PC-9 (cell line): ENCODE data around the gene ZBED1. TPM values are rescaled to one million over a fixed set of nuclear protein-coding genes. Genes with fewer than 3 reads are reported as not detected.
"Not testable (repeated sequence)": the region's sequence is repeated elsewhere in the genome, so short reads cannot be mapped to it uniquely, and the experiment has no call there.

Source experiments
- BruUV-seq: library from RNA; stranded (reverse); fragments of 400-500 nt; replicated peaks from 2 replicates; lab custom pipeline; 2021; lab: Mats Ljungman, UMichigan
- CTCF ChIA-PET: fragments of 300-600 bp; sonication (Branson Sonifier 250); formaldehyde crosslinking; loops from one replicate; lab custom pipeline; 2022; ENCODE audit warnings: antibody characterized with exemption; lab: Charles Lee
- POLR2A ChIA-PET: fragments of 300-600 bp; sonication (Branson Sonifier 250); formaldehyde crosslinking; loops from one replicate; lab custom pipeline; 2022; ENCODE audit warnings: antibody characterized with exemption; ENCODE audit not compliant: unreplicated experiment; lab: Charles Lee
- DNase-seq, 2 experiments: peaks; one replicate each; pipeline versions ENCODE4 v3.0.0 to v3.0.0-alpha.2; 2015 to 2022; ENCODE audit warnings: mixed read lengths in 1 of 2
- H2AFZ ChIP-seq: fragments of 200-600 bp; sonication (generic); 2 replicates; pipeline ENCODE4 v1.8.1; 2017; ENCODE audit warnings: antibody characterized with exemption
- H3F3A ChIP-seq: fragments of 200-600 bp; sonication (generic); 2 replicates; pipeline ENCODE4 v1.8.1; 2017; ENCODE audit warnings: antibody characterized with exemption, mild to moderate bottlenecking, low read depth; ENCODE audit not compliant: insufficient read depth
- H3K27ac ChIP-seq: fragments of 200-600 bp; sonication (generic); 2 replicates; pipeline ENCODE4 v1.6.1; 2016; ENCODE audit warnings: mixed run types
- H3K27me3 ChIP-seq: fragments of 200-600 bp; sonication (generic); 2 replicates; pipeline ENCODE4 v1.6.1; 2016; ENCODE audit warnings: low read depth, mixed run types; ENCODE audit not compliant: insufficient read depth
- H3K36me3 ChIP-seq: fragments of 200-600 bp; sonication (generic); 2 replicates; pipeline ENCODE4 v1.6.1; 2016; ENCODE audit warnings: low read depth, mixed run types
- H3K4me1 ChIP-seq: fragments of 200-600 bp; sonication (generic); replicated peaks from 2 replicates; pipeline ENCODE4 v1.6.1; 2016; ENCODE audit warnings: mixed run types; ENCODE audit not compliant: insufficient read depth
- H3K4me2 ChIP-seq: fragments of 200-600 bp; sonication (generic); 2 replicates; pipeline ENCODE4 v1.6.1; 2017; ENCODE audit warnings: mixed run types
- H3K4me3 ChIP-seq: fragments of 200-600 bp; sonication (generic); 2 replicates; pipeline ENCODE4 v1.6.1; 2016; ENCODE audit warnings: mixed run types
- H3K79me2 ChIP-seq: fragments of 200-600 bp; sonication (generic); 2 replicates; pipeline ENCODE4 v1.6.1; 2017; ENCODE audit warnings: low read depth, mixed run types
- H3K9me2 ChIP-seq: fragments of 200-600 bp; sonication (generic); 2 replicates; pipeline ENCODE4 v1.8.1; 2017; ENCODE audit warnings: mild to moderate bottlenecking; ENCODE audit not compliant: insufficient read depth
- H3K9me3 ChIP-seq: fragments of 200-600 bp; sonication (generic); 2 replicates; pipeline ENCODE4 v1.8.1; 2016; ENCODE audit warnings: low read depth; ENCODE audit not compliant: insufficient read depth
- H4K20me1 ChIP-seq: fragments of 200-600 bp; sonication (generic); 2 replicates; pipeline ENCODE4 v1.8.1; 2017; ENCODE audit not compliant: insufficient read depth
- CTCF ChIP-seq: fragments of 200-600 bp; sonication (generic); conservative IDR thresholded peaks from 2 replicates; pipeline ENCODE4 v1.6.1; 2017; ENCODE audit warnings: mixed run types, antibody characterized with exemption, mild to moderate bottlenecking, moderate library complexity
- EZH2 ChIP-seq: fragments of 200-600 bp; sonication (generic); IDR thresholded peaks from 2 replicates; pipeline ENCODE4 v1.8.0; 2017; ENCODE audit warnings: antibody characterized with exemption, low read depth
- intact Hi-C: fragments of 100-400 bp; cut with micrococcal nuclease; formaldehyde crosslinking; loops from one replicate; pipeline ENCODE4 v1.10.0; 2022; ENCODE audit not compliant: unreplicated experiment
- total RNA-seq: library from RNA; stranded (reverse); gene quantifications from 2 replicates; pipeline ENCODE4 v1.2.3, GENCODE V29; 2021

The ZBED1 gene
- total RNA-seq, 1 experiment from 2014 or later = 11.1 TPM

- Histone ChIP-seq H3K9me2 (no peaks in the 10 kb centered on the region), H3K4me1 (no peaks in the 10 kb centered on the region), H3K36me3 (no peaks in the 10 kb centered on the region), H3K9me3 (no peaks in the 10 kb centered on the region), H4K20me1 (no peaks in the 10 kb centered on the region; the same call in none of the 2 replicates), H3K27me3 (no peaks in the 10 kb centered on the region), H2AFZ (no peak overlapping the region), H3K79me2 (no peaks in the 10 kb centered on the region), H3K4me2 (no peak overlapping the region), H3K4me3 (no peak overlapping the region), H3F3A (no peaks in the 10 kb centered on the region), H3K27ac (no peak overlapping the region)
- ChIA-PET POLR2A (no interaction called here), CTCF (no interaction called here)
- no peak for DNase-seq
- no TSS peak for BruUV-seq
- TF ChIP-seq CTCF = no peak
- no peak for TF ChIP-seq EZH2
- intact Hi-C loops = no loop called here
These were observed 21.4 kb downstream of the ZBED1 start for GRCh38 chrX:2479420-2479780.

GRCh38 chrX:2478546-2479419 is 22.0 kb downstream of the ZBED1 start:
- Histone ChIP-seq H3F3A (no peaks in the 10 kb centered on the region), H3K79me2 (no peaks in the 10 kb centered on the region)
- no TSS peak for BruUV-seq

GRCh38 chrX:2477313-2477712 is 23.5 kb downstream of the ZBED1 start:
- H3K9me2 ChIP-seq, H3K27ac ChIP-seq, POLR2A ChIA-PET, H3K4me3 ChIP-seq, H4K20me1 ChIP-seq, H3K36me3 ChIP-seq, H3K9me3 ChIP-seq, H2AFZ ChIP-seq, DNase-seq, H3F3A ChIP-seq, H3K27me3 ChIP-seq, H3K79me2 ChIP-seq, CTCF ChIA-PET, intact Hi-C loops, BruUV-seq, H3K4me2 ChIP-seq, H3K4me1 ChIP-seq: not testable (repeated sequence)

More at GRCh38 chrX:2478546-2479419, 22.0 kb downstream of the ZBED1 start:
- POLR2A ChIA-PET = no interaction called here
- no peaks in the 10 kb centered on the region; the same call in 1 of the 2 replicates for H4K20me1 ChIP-seq
- intact Hi-C loops = no loop called here
- H3K9me3 ChIP-seq = no peaks in the 10 kb centered on the region
- no peaks in the 10 kb centered on the region for H3K9me2 ChIP-seq
- no peak overlapping the region for H3K4me2 ChIP-seq
- H3K4me1 ChIP-seq = no peaks in the 10 kb centered on the region
- H3K4me3 ChIP-seq = no peak overlapping the region
- CTCF ChIA-PET = no interaction called here
- H3K27ac ChIP-seq = no peak overlapping the region
- no peak overlapping the region for H2AFZ ChIP-seq
- no peaks in the 10 kb centered on the region for H3K36me3 ChIP-seq
- no peak for DNase-seq
- TF ChIP-seq EZH2 (no peak), CTCF (no peak)
- H3K27me3 ChIP-seq = no peaks in the 10 kb centered on the region
